Measurements from ENCODE around the gene MAP3K15. TPM values are rescaled to one million over a fixed set of nuclear protein-coding genes. Genes with fewer than 3 reads are reported as not detected.

The MAP3K15 gene
- total and polyA plus RNA-seq, 10 donors = 0.86 to 11.3 (median 7.1) TPM

DNA sequence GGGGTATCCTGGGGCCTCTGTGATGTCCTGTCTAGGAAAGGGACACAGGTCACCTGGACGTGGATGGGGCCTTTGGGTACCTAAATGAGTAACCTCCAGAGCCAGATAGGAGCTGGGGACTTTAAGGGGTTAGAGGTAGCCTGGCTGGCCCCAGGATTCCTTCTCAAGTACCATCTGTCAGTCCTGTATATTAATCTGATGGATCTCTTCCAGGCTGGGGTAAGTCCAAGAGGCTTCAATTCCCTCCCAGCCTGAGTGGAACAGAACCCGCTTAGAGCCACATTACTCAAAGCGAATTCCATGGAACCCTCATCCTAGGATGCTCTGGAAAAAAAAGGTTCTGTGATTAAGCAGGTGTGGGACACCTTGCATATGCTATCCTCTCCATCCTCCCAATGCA is 24.8 kb upstream of the MAP3K15 start:
- DNase-seq = no peak
- Histone ChIP-seq H3K36me3 (peaks cover 0 to 89% (median 17%) of the 10 kb centered on the region in 6 donors), H3K4me1 (peaks cover 0 to 4% (median 0%) of the 10 kb centered on the region in 6 donors), H3K4me3 (no peak overlapping the region), H3K27me3 (replicated peaks in 1 of 7) (no peaks in the 10 kb centered on the region), H3K27ac (no peak overlapping the region), H3K9me3 (no peaks in the 10 kb centered on the region)
- WGBS, 5 donors = 74 to 91% (median 83%) methylated on average over 2 to 3 of the region's 3 CpGs
- TF ChIP-seq CTCF (IDR thresholded peaks at IDR 0.05 in 8 of 11, conservative IDR thresholded peaks at IDR 0.05 in 3 of 11) (no peak), POLR2A (IDR thresholded peaks at IDR 0.05) (no peak), POLR2AphosphoS5 (IDR thresholded peaks at IDR 0.05) (no peak)
- intact Hi-C loops (cut with DNase I; ENCODE audit: low total_unique reads) = no loop called here

DNA sequence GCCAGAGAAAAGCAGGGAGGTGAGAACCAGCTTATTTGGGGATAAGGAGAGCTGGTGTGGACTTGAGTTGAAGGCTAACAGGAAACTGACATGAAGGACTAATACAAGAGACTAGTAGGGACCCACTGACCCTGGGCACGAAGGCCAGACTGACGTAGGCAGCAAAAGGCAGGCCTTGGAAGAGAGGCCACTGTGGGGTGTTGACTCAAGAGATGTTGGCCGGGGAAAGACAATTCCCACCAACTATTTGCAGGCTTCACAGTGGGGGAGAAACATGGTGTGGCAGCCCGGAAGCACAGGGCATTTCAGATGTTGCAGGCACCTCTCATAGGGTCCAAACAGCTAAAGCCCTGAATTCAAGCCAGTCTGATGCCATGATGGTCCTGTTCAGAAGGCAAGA is 24.4 kb upstream of the MAP3K15 start:
- intact Hi-C loops (cut with DNase I; ENCODE audit: low total_unique reads) = no loop called here
- H3K27ac ChIP-seq = no peak overlapping the region
- no peaks in the 10 kb centered on the region for H3K27me3 ChIP-seq (replicated peaks in 1 of 7)
- H3K9me3 ChIP-seq = no peaks in the 10 kb centered on the region
- H3K4me3 ChIP-seq = no peak overlapping the region
- TF ChIP-seq POLR2A (IDR thresholded peaks at IDR 0.05) (no peak), CTCF (IDR thresholded peaks at IDR 0.05 in 8 of 11, conservative IDR thresholded peaks at IDR 0.05 in 3 of 11) (no peak), POLR2AphosphoS5 (IDR thresholded peaks at IDR 0.05) (no peak)
- peaks cover 0 to 1% (median 0%) of the 10 kb centered on the region in 6 donors for H3K4me1 ChIP-seq
- 70 to 100% (median 72%) methylated on average over 3 to 4 of the region's 4 CpGs for WGBS, 5 donors
- H3K36me3 ChIP-seq = peaks cover 0 to 94% (median 17%) of the 10 kb centered on the region in 6 donors
- DNase-seq = no peak

- Histone ChIP-seq H3K27me3 (replicated peaks in 1 of 7) (no peaks in the 10 kb centered on the region), H3K9me3 (no peaks in the 10 kb centered on the region), H3K4me3 (no peak overlapping the region), H3K27ac (no peak overlapping the region), H3K36me3 (peaks cover 0 to 55% (median 10%) of the 10 kb centered on the region in 6 donors), H3K4me1 (no peaks in the 10 kb centered on the region)
- 51 to 82% (median 62%) methylated on average over 2 of the region's 2 CpGs for WGBS, 5 donors
- intact Hi-C loops (cut with DNase I; ENCODE audit: low total_unique reads) = no loop called here
- DNase-seq = no peak
- TF ChIP-seq POLR2A (IDR thresholded peaks at IDR 0.05) (no peak), CTCF (IDR thresholded peaks at IDR 0.05 in 8 of 11, conservative IDR thresholded peaks at IDR 0.05 in 3 of 11) (peak in 1 of 11 experiments; percentile 23)
These were observed 20.2 kb upstream of the MAP3K15 start for GRCh38 chrX:19535476-19535875.

DNA sequence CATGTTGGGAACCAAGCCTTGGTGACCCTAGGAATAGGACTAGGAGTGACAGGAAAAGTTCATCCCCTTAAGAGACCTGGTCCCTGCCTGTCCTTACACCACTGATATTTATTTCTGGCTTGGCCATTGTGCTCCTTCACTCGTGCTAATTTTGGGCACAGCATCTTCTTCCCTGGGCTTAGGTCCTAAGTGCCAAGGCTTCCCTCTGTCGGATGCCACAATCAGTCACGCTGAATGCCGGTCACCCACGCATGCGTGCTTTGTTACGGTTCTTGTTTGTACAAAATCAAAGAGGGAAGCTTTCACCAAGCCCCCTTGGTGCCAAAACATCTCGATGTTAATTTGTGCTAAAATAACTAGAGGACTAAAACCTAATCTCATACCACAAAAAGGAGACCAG is 17.4 kb upstream of the MAP3K15 start:
- Histone ChIP-seq H3K4me3 (no peak overlapping the region), H3K27me3 (replicated peaks in 1 of 7) (no peaks in the 10 kb centered on the region), H3K9me3 (no peaks in the 10 kb centered on the region), H3K27ac (no peak overlapping the region), H3K4me1 (no peaks in the 10 kb centered on the region), H3K36me3 (peaks cover 0 to 32% (median 10%) of the 10 kb centered on the region in 6 donors)
- TF ChIP-seq POLR2A (IDR thresholded peaks at IDR 0.05) (no peak), CTCF (IDR thresholded peaks at IDR 0.05 in 8 of 11, conservative IDR thresholded peaks at IDR 0.05 in 3 of 11) (no peak), POLR2AphosphoS5 (IDR thresholded peaks at IDR 0.05) (no peak)
- WGBS, 5 donors = 87 to 98% (median 90%) methylated on average over 8 of the region's 8 CpGs
- intact Hi-C loops (cut with DNase I; ENCODE audit: low total_unique reads) = no loop called here
- no peak for DNase-seq

Data from spleen (tissue), 11 donors.